ENCODE results near the gene C20orf204. TPM values are rescaled to one million over a fixed set of nuclear protein-coding genes. Genes with fewer than 3 reads are reported as not detected.

C20orf204 gene
- total RNA-seq, 2 donors from 2014 or later, result 0.52 to 3.0 TPM

DNA sequence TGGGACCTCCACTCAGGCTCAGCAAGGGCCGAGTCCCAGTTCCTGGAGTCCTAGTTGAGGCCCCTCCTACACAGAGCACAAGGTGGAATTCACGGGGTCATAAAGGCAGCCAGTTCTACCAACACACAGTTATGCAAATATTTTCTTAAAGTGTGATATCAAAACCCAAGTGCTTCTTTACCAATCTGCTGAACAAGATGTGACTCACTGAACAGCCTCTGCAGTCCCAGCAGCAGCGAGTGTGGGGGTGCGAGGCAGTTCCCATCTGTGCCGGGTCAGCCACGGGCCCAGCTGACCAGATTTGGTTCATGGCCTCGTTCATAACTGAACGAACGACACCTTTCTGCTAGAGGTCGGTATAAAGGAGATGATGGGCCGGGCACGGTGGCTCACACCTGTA is 22.6 kb downstream of the C20orf204 start:
- no peak overlapping the region for H3K27ac ChIP-seq
- H3K27me3 ChIP-seq, result no peaks in the 10 kb centered on the region
- no peak for TF ChIP-seq POLR2A (IDR thresholded peaks at IDR 0.05)
- TF ChIP-seq, protein P1, sequence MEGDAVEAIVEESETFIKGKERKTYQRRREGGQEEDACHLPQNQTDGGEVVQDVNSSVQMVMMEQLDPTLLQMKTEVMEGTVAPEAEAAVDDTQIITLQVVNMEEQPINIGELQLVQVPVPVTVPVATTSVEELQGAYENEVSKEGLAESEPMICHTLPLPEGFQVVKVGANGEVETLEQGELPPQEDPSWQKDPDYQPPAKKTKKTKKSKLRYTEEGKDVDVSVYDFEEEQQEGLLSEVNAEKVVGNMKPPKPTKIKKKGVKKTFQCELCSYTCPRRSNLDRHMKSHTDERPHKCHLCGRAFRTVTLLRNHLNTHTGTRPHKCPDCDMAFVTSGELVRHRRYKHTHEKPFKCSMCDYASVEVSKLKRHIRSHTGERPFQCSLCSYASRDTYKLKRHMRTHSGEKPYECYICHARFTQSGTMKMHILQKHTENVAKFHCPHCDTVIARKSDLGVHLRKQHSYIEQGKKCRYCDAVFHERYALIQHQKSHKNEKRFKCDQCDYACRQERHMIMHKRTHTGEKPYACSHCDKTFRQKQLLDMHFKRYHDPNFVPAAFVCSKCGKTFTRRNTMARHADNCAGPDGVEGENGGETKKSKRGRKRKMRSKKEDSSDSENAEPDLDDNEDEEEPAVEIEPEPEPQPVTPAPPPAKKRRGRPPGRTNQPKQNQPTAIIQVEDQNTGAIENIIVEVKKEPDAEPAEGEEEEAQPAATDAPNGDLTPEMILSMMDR (IDR thresholded peaks at IDR 0.05), result no peak
- ATAC-seq (no peak), DNase-seq (no peak)
- H3K4me3 ChIP-seq, result no peak overlapping the region
- H3K36me3 ChIP-seq (replicated peaks in 1 of 2; ENCODE audit: insufficient read depth in 1 of 2, low read depth in 2 of 2), result no peaks in the 10 kb centered on the region
- H3K4me1 ChIP-seq, result peaks cover 22% of the 10 kb centered on the region
- no peaks in the 10 kb centered on the region for H3K9me3 ChIP-seq
- WGBS, 2 donors, result 69% methylated on average over 12 of the region's 12 CpGs; no CpG with 5 or more reads in 1 of the 2 donors
- intact Hi-C loops (cut with DNase I), result no loop called here

DNA sequence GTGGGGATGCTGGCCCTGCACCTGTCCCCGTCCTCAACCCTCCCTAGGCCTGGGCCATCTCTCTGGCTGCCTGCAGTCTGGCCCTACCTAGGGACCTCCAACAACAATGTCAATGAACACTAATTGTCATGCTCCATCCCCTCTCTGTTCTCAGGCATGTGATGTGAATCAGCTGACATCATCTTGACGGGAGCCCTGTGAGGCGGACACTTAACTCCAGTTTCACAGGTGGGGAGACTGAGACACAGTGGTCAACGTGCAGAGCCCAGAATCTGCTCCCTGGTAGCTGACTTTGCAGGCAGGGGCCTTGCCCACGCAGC is 26.3 kb downstream of the C20orf204 start:
- intact Hi-C loops (cut with DNase I), result no loop called here
- H3K27ac ChIP-seq, result peak overlapping the region in 3 of 4 donors; percentile 68 to 87 (median 82)
- no peak for DNase-seq
- peaks cover 39% of the 10 kb centered on the region for H3K4me1 ChIP-seq
- peak overlapping the region in 1 of 2 donors; percentile 23 for H3K4me3 ChIP-seq
- H3K27me3 ChIP-seq, result no peaks in the 10 kb centered on the region
- no peaks in the 10 kb centered on the region for H3K9me3 ChIP-seq
- WGBS, 2 donors, result 53% methylated on average over 5 of the region's 5 CpGs; no CpG with 5 or more reads in 1 of the 2 donors
- ATAC-seq, result no peak
- no peak for TF ChIP-seq POLR2A (IDR thresholded peaks at IDR 0.05)
- TF ChIP-seq, protein P1 (IDR thresholded peaks at IDR 0.05), result no peak
- H3K36me3 ChIP-seq (replicated peaks in 1 of 2; ENCODE audit: insufficient read depth in 1 of 2, low read depth in 2 of 2), result no peaks in the 10 kb centered on the region

- intact Hi-C loops (cut with DNase I), result no loop called here
- H3K27me3 ChIP-seq, result no peaks in the 10 kb centered on the region
- DNase-seq (peak; percentile 97), ATAC-seq (peak; percentile 99)
- TF ChIP-seq, protein P1 (IDR thresholded peaks at IDR 0.05), result peak in 1 of 7 experiments; percentile 1
- peak; percentile 81 to 94 (median 93) for TF ChIP-seq POLR2A (IDR thresholded peaks at IDR 0.05)
- peaks cover 33% of the 10 kb centered on the region for H3K4me1 ChIP-seq
- H3K4me3 ChIP-seq, result peak within 1 kb of the TSS; percentile 70 to 81
- no peaks in the 10 kb centered on the region for H3K9me3 ChIP-seq
- H3K27ac ChIP-seq, result peak within 1 kb of the TSS; percentile 26 to 87 (median 75)
- 1 to 5% methylated on average over 40 to 62 of the region's 85 CpGs for WGBS, 2 donors
- no peaks in the 10 kb centered on the region for H3K36me3 ChIP-seq (replicated peaks in 1 of 2; ENCODE audit: insufficient read depth in 1 of 2, low read depth in 2 of 2)
Observed at GRCh38 chr20:64062596-64063388, 26.8 kb downstream of the C20orf204 start, which contains the start of gene TCEA2. Gene TCEA2, plus strand, starts transcription at chr20:64063198. Its CDS starts 115 bp downstream, at chr20:64063313.

- ATAC-seq (peak; percentile 8), DNase-seq (peak in 1 of 4 donors; percentile 42)
- H3K4me1 ChIP-seq, result peaks cover 28% of the 10 kb centered on the region
- H3K27ac ChIP-seq, result peak overlapping the region in 3 of 4 donors; percentile 68 to 87 (median 82)
- H3K4me3 ChIP-seq, result peak overlapping the region; percentile 70 to 81
- TF ChIP-seq, protein P1 (IDR thresholded peaks at IDR 0.05), result no peak
- TF ChIP-seq POLR2A (IDR thresholded peaks at IDR 0.05), result no peak
- intact Hi-C loops (cut with DNase I), result no loop called here
- H3K36me3 ChIP-seq (replicated peaks in 1 of 2; ENCODE audit: insufficient read depth in 1 of 2, low read depth in 2 of 2), result no peaks in the 10 kb centered on the region
- H3K9me3 ChIP-seq, result no peaks in the 10 kb centered on the region
- WGBS, 2 donors, result 4 to 5% methylated on average over 28 to 51 of the region's 51 CpGs
- H3K27me3 ChIP-seq, result no peaks in the 10 kb centered on the region
Observed at GRCh38 chr20:64063389-64064144, 27.6 kb downstream of the C20orf204 start.
